ENCODE data around the gene GPR68. TPM values are rescaled to one million over a fixed set of nuclear protein-coding genes. Genes with fewer than 3 reads are reported as not detected.

GPR68 gene
- total RNA-seq, 1 donor = 8.0 TPM

- Histone ChIP-seq H3K27ac (ENCODE audit: low read depth, low read length) (no peak overlapping the region), H3K4me2 (ENCODE audit: insufficient read depth, low read length) (no peak overlapping the region), H3K4me1 (ENCODE audit: insufficient read depth, low read length) (peaks cover 26% of the 10 kb centered on the region), H3K36me3 (ENCODE audit: insufficient read depth, low read length) (no peaks in the 10 kb centered on the region), H3K4me3 (ENCODE audit: insufficient read depth, low read length) (no peak overlapping the region), H3K27me3 (ENCODE audit: insufficient read depth, low read length) (no peaks in the 10 kb centered on the region), H3K79me2 (ENCODE audit: insufficient read depth, low read length) (no peaks in the 10 kb centered on the region), H4K20me1 (ENCODE audit: insufficient read depth, low read length) (no peaks in the 10 kb centered on the region), H3K9me3 (ENCODE audit: low read depth, low read length) (no peaks in the 10 kb centered on the region), H2AFZ (ENCODE audit: low read length) (no peak overlapping the region)
- TF ChIP-seq, protein P1, sequence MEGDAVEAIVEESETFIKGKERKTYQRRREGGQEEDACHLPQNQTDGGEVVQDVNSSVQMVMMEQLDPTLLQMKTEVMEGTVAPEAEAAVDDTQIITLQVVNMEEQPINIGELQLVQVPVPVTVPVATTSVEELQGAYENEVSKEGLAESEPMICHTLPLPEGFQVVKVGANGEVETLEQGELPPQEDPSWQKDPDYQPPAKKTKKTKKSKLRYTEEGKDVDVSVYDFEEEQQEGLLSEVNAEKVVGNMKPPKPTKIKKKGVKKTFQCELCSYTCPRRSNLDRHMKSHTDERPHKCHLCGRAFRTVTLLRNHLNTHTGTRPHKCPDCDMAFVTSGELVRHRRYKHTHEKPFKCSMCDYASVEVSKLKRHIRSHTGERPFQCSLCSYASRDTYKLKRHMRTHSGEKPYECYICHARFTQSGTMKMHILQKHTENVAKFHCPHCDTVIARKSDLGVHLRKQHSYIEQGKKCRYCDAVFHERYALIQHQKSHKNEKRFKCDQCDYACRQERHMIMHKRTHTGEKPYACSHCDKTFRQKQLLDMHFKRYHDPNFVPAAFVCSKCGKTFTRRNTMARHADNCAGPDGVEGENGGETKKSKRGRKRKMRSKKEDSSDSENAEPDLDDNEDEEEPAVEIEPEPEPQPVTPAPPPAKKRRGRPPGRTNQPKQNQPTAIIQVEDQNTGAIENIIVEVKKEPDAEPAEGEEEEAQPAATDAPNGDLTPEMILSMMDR (IDR thresholded peaks at IDR 0.05; ENCODE audit: extremely low read depth, low read depth, low read length) = peak; percentile 94
- DNase-seq (ENCODE audit: insufficient read length, low spot score, missing footprints) = peak; percentile 93
Measured at GRCh38 chr14:91286530-91286937, 42.0 kb upstream of the GPR68 start.

DNA sequence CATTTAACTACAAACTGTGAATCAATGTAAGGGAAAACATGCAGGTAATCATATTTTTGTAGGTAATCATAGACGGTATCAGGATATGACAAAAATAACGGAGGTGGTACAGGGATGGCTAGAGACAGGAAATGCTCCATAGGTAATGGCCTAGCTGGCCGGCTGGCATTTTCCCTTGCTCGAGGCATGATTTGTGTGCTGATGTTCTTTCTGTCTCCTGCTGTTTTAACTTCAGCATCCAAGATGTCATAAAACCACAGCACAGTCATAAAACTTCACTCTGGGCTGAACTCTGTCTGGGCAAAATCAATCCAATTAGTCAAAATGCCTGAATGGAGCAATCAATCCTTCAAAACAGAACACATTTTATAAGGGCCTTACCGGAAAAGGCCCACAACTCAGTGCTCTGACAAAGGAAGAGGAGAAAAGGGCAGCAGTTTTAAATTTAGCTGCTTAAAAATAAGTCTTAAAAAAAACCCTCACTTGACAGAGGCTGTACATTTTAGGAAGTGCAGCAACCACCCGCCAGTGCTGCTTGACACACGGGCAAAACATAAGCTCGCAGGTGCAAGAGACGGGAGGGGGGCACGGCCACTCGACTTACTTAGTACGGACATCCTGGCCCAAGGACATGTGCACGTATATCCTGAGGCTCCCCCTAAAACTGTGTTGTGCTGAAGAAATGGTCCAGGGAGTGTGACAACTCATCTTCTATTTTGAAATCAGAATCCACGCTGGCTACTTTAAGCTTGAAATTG lies 40.5 kb upstream of the GPR68 start:
- H3K9me3 ChIP-seq (ENCODE audit: low read depth, low read length) = no peaks in the 10 kb centered on the region
- H3K79me2 ChIP-seq (ENCODE audit: insufficient read depth, low read length) = no peaks in the 10 kb centered on the region
- DNase-seq (ENCODE audit: insufficient read length, low spot score, missing footprints) = peak; percentile 54
- peak overlapping the region; percentile 42 for H3K27ac ChIP-seq (ENCODE audit: low read depth, low read length)
- H3K4me1 ChIP-seq (ENCODE audit: insufficient read depth, low read length) = peaks cover 26% of the 10 kb centered on the region
- no peaks in the 10 kb centered on the region for H3K27me3 ChIP-seq (ENCODE audit: insufficient read depth, low read length)
- H3K4me2 ChIP-seq (ENCODE audit: insufficient read depth, low read length) = peak overlapping the region; percentile 56
- H3K4me3 ChIP-seq (ENCODE audit: insufficient read depth, low read length) = no peak overlapping the region
- TF ChIP-seq, protein P1 (IDR thresholded peaks at IDR 0.05; ENCODE audit: extremely low read depth, low read depth, low read length) = no peak
- peak overlapping the region; percentile 42 for H2AFZ ChIP-seq (ENCODE audit: low read length)
- H4K20me1 ChIP-seq (ENCODE audit: insufficient read depth, low read length) = no peaks in the 10 kb centered on the region
- no peaks in the 10 kb centered on the region for H3K36me3 ChIP-seq (ENCODE audit: insufficient read depth, low read length)

GRCh38 chr14:91284146-91284790 lies 39.8 kb upstream of the GPR68 start:
- DNase-seq (ENCODE audit: insufficient read length, low spot score, missing footprints) = peak; percentile 98
- Histone ChIP-seq H3K36me3 (ENCODE audit: insufficient read depth, low read length) (no peaks in the 10 kb centered on the region), H3K79me2 (ENCODE audit: insufficient read depth, low read length) (no peaks in the 10 kb centered on the region), H3K9me3 (ENCODE audit: low read depth, low read length) (no peaks in the 10 kb centered on the region), H3K27ac (ENCODE audit: low read depth, low read length) (peak overlapping the region; percentile 82), H3K27me3 (ENCODE audit: insufficient read depth, low read length) (no peaks in the 10 kb centered on the region), H4K20me1 (ENCODE audit: insufficient read depth, low read length) (no peaks in the 10 kb centered on the region), H3K4me1 (ENCODE audit: insufficient read depth, low read length) (peaks cover 26% of the 10 kb centered on the region), H3K4me2 (ENCODE audit: insufficient read depth, low read length) (peak overlapping the region; percentile 56), H2AFZ (ENCODE audit: low read length) (peak overlapping the region; percentile 42), H3K4me3 (ENCODE audit: insufficient read depth, low read length) (no peak overlapping the region)
- TF ChIP-seq, protein P1 (IDR thresholded peaks at IDR 0.05; ENCODE audit: extremely low read depth, low read depth, low read length) = no peak

DNA sequence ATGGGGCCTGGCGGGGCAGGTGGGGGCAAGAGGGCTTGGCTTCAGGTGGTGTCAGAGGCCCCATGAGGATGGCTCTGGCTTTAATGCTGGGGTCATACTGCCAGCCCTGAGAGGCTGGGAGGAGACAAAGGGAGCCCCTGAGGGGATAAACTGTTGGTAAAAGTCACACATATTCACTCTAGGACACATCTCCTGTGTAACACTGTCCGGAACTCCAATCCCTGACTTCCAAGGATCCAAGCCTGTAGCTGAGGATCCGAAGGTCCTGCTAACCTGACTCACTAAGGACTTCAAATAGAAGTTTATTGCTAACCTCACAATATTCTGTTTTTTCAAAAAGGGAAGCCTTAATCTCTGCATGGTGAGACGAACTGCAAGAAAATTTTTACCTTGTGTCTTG lies 39.2 kb upstream of the GPR68 start:
- no peaks in the 10 kb centered on the region for H3K9me3 ChIP-seq (ENCODE audit: low read depth, low read length)
- H4K20me1 ChIP-seq (ENCODE audit: insufficient read depth, low read length) = no peaks in the 10 kb centered on the region

More for the DNA sequence above, 39.2 kb upstream of the GPR68 start:
- peak overlapping the region; percentile 82 for H3K27ac ChIP-seq (ENCODE audit: low read depth, low read length)
- no peak overlapping the region for H3K4me3 ChIP-seq (ENCODE audit: insufficient read depth, low read length)
- H3K27me3 ChIP-seq (ENCODE audit: insufficient read depth, low read length) = no peaks in the 10 kb centered on the region
- TF ChIP-seq, protein P1 (IDR thresholded peaks at IDR 0.05; ENCODE audit: extremely low read depth, low read depth, low read length) = no peak
- DNase-seq (ENCODE audit: insufficient read length, low spot score, missing footprints) = peak; percentile 94
- no peaks in the 10 kb centered on the region for H3K36me3 ChIP-seq (ENCODE audit: insufficient read depth, low read length)
- H3K79me2 ChIP-seq (ENCODE audit: insufficient read depth, low read length) = no peaks in the 10 kb centered on the region
- H3K4me2 ChIP-seq (ENCODE audit: insufficient read depth, low read length) = peak overlapping the region; percentile 56
- peak overlapping the region; percentile 80 for H2AFZ ChIP-seq (ENCODE audit: low read length)
- H3K4me1 ChIP-seq (ENCODE audit: insufficient read depth, low read length) = peaks cover 26% of the 10 kb centered on the region
